C1 segment of cervical spinal cord (tissue), 14 donors: ENCODE results near the gene SCFD2.
"Not testable (repeated sequence)": the region's sequence is repeated elsewhere in the genome, so short reads cannot be mapped to it uniquely, and the experiment has no call there.

Experiments
- DNase-seq, 14 donors: peaks; one replicate each; lab custom pipeline; 2025; lab: John Stamatoyannopoulos, UW

SCFD2 gene

DNA sequence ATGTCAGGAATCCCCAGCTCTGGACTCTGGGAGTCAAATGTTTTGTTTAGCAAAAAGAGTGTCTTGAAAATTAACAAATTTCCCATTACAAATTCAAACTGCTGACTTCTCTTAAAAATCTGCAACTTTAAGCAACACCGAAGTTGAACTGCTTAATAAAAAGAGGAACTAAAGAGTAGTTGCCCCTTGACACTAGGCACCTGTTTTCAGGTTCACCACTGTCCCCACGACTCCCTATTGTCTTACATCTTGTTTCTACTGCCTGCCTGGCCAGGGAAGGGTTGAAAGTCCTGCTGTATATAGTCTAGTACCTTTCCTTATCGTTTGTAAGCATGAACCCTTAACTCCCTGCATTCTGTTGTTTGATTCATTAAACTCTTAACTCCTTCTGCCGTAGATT is 173.9 kb downstream of the SCFD2 start:
- no peak for DNase-seq

DNA sequence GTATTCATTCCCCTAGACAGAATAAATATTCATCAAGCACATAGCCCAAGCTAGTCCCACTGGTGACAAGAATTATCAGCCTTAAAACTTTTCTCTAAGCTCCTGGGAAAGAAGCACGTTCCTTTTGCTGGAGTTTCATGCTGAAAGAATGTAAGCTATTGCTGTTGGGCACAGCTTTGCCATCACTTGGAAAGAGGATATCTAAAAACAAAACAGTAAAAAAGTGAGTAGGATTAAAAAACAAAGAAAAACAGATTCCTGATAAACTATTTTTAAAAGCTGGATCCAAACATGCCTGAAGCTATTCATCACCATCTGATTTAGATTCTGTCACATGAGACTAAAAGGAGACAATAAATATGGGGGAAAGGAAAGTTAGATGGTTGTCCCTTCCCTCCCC is 176.8 kb downstream of the SCFD2 start:
- DNase-seq, result no peak

DNA sequence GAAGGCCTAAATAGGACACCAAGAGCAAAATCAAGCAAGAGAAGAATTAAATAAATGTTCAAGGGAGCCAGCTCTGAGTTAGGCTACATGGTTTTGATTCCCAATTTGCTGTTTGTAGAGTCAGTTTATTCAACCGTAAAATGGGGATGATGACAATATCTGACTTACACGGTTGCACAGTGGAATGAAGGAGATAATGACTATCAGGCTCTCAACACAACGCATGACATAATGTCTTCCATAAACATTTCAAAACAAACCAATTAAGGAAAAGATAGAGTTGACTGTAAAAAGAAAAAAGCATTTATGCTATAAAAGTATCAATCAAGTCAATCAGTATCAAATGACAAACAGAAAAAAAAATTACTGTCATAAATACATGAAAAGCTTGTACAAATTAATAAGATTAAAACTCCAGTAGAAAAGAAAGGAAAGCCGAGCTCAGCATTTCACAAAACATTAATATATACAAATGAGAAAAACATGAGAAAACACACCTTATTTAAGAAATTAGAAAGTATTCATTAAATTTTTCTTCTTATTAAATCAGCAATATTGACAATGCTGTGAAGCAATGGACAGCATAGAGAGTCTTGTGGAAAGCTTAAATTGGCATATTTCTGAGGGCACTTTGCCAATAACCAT is 179.0 kb downstream of the SCFD2 start:
- no peak for DNase-seq

DNA sequence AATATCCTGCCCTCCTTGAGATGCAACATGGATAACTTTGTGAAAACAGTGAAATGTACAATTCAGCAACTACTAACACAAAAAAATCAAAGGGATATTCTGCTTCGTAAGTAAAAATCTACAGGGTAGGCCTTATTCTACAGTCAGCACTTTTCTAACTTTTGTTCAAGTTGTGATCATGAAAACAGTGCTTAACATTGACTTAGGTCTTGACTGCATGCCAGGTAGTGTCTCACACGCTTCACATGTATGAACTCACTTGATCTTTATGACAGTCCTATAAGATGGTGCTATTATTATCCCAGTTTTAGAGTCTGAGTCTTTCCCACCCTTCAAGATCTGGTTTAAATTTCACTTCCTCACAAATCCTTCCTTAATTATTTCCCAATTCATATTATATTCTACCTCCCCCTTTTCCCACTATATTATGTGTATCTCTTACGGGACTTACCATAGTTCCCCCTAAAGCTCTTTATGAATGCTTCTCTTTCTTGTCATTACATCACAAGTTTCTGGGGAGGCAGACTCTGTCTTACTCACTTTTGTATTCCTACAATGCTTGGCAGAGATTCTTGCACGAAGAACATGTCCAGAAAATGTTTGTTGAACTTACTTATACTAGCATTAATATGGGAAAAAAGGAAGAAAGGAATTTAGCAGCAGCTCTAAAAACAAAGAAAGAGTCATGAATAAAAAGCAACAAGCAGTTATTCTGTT is 179.8 kb downstream of the SCFD2 start:
- DNase-seq, result no peak

DNA sequence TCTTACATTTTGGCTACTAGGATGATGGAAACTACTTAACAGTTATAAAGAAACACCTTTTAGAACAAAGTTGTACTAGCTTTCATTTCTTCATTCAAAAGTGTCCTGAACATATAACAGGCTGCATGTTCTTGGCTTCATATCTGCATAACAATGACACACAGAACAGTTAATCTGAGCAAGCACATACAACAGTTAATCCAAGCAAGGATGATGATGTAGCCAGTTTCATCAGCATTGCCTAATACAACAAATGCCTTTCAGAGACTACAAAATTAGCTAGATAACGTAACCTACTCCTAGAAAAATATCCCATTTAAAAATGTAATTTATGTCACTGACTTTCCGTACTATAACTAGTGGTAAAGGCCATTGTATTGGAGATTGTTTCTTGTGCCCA is 182.1 kb downstream of the SCFD2 start:
- no peak for DNase-seq

DNA sequence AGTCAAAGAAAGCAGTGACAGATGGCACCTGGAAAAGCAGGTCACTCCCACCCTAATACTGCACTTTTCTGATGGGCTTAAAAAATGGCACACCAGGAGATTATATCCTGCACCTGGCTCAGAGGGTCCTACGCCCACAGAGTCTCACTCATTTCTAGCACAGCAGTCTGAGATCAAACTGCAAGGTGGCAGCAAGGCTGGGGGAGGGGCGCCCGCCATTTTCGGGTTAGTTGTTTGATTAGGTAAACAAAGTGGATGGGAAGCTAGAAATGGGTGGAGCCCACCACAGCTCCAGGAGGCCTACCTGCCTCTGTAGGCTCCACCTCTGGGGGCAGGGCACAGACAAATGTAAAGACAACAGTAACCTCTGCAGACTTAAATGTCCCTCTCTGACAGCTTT is 188.1 kb downstream of the SCFD2 start:
- not testable (repeated sequence) for DNase-seq

DNA sequence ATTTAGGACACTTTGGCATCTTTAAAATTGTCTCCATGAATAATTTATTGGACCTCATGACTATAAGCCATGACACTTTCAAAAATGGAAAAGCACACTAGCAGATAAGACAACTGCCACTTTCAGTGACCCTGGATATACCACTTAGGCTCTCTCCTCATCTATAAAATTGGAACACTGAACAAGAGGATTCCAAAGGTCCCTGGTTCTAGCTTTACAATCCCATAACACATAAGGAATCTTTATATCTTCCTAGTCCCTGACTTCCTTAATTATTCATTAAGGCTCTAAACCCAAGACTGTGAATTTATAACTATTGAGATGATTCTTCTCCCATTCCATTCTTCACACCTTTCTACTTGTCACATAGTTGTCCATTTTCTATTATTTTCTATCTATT is 190.2 kb downstream of the SCFD2 start:
- DNase-seq, result no peak

DNA sequence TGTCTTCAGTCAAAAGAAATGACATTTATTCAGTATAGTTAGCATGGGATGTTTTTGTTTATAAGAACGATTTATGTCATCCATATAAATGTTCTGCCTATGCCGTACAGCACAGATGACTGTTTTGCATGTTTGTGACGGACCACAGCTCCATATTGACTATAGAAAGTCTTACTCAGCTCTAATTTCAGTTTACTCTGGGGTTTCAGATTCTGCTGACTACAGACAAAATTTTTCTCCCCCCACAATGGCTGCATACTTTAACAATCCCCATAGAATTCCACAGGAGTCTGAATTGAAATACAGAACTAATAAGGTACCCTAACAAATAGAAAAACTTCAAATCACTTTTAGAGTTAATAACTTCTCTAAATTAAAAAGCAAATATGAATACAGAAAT is 191.0 kb downstream of the SCFD2 start:
- DNase-seq, result no peak

DNA sequence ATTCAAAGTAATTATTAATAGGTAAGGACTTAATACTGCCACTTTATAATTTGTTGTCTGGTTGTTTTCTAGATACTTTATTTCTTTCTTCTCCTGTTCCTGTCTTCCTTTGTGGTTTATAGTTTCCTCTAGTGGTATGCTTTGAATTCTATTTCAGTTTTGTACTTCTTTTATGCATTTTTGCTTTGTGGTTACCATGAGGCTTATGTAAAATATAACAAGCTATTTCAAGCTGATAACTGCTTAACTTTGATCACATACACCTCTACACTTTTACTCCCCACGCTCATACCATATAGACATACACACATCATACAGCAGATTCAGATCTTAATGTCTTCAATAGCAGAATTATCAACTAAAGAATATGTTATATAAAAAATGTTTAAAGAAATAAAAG is 192.3 kb downstream of the SCFD2 start:
- no peak for DNase-seq

DNA sequence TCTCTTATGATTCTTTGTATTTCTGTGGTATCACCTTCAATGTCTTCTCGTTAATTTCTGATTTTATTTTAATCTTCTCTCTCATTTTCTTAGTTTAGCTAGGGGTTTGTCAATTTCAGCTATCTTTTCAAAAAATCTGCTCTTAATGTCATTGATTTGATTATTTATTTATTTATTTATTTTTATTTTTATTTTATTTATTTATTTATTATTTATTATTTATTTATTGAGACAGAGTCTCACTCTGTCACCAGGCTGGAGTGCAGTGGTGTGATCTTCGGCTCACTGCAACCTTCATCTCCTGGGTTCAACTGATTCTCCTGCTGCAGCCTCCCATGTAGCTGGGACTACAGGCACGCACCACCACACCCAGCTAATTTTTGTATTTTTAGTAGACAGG is 194.1 kb downstream of the SCFD2 start:
- DNase-seq, result no peak

DNA sequence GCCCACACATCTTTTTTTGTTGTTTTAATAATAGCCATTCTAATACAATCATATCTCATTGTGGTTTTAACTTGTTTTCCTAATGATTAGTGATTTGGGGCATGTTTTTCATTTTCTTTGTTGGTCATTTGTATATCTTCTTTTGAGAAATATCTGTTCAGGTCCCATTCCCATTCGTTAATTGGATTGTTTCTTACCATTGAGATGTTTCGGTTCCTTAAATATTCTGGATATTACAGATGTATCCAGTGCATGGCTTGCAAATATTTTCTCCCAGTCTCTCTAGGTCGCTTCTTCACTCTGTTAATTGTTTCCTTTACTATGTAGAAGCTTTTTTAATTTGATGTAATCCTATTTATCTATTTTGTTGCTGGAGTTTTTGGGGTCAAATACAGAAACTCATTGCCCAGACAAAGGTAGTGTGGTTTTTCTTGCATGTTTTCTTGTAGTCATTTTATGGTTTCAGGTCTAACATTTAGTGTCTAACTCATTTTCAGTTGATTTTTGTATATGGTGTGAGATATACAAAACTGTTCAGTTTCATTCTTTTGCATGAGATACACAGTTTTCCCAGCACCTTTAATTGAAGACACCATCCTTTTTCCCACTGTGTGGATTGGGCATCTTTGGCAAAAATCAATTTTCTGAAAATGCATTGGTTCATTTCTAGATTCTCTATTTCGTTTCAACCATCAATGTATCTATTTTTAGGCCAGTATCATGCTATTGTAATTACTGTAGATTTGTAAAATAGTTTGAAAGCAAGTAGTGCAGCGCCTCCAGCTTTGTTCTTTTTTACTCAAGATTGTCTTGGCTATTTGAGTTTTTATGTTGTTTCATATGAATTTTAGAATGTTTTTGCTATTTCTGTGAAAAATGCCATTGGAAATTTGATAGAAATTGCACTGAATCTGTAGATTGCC is 195.9 kb downstream of the SCFD2 start:
- no peak for DNase-seq

DNA sequence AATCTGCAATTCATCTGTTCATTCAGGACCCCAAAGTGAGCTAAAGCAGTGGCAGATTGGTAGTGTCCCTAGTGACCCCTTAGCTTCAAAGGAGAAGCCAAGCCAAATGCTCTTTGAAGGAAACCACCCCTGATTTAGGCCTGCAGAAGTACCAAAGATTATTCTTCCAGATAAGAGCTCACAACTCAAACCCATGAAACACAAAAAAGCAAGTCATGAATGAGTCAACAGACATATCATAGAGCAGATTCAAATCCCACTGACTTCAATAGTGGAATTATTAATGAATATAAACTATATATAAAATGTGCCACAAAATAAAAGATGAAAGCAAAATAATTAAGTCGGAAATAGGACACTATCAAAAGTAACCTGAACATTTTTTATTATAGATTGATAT is 197.6 kb downstream of the SCFD2 start:
- DNase-seq, result no peak

DNA sequence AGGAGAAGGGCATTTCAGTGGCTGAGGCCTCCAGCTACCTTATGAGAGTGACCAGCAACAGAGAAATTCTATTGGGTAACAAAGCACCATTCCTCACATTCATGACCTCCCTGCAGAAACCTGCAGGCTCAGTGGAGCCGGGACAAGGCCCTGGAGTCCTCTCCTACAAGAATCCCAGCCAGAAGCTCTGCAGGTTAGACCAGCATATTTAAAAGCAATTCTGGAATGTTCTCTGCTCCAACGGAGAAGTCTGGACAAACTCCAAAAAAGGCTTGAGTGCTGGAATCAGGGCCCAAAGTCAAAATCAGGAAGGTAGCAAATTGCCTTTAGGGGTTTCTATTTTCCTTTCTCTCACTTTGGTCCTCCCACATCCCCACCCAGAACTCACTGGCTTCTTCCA is 202.9 kb downstream of the SCFD2 start:
- no peak for DNase-seq

DNA sequence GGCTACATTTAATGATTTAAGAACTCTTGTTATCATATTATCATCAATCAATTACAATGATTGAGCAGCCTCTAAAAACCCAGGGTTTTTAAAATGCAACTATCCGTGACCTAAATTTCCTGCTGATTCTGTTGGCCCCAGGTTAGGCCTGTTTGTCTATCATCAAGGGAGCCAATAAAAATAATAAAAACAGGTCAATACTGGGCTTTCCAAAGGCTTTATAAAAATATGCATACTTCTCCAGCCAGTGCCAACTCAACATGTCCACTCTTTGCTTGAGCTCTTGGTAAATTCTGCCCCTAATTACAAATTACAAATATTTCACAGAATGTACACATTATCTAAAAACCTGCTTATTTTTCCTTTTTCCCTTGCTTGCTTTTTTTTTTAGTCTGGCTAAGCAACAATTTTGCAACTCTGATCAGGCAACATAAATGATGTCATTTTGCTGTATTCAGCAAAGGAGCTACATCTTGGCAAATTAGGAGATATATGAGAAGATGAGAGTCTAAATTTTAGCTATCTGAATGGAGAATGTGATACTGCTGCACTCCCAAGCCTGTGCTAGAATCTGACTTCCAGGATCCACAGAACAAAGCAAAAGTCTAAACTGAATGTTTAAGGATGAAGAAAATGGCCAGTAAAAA is 204.0 kb downstream of the SCFD2 start:
- no peak for DNase-seq

DNA sequence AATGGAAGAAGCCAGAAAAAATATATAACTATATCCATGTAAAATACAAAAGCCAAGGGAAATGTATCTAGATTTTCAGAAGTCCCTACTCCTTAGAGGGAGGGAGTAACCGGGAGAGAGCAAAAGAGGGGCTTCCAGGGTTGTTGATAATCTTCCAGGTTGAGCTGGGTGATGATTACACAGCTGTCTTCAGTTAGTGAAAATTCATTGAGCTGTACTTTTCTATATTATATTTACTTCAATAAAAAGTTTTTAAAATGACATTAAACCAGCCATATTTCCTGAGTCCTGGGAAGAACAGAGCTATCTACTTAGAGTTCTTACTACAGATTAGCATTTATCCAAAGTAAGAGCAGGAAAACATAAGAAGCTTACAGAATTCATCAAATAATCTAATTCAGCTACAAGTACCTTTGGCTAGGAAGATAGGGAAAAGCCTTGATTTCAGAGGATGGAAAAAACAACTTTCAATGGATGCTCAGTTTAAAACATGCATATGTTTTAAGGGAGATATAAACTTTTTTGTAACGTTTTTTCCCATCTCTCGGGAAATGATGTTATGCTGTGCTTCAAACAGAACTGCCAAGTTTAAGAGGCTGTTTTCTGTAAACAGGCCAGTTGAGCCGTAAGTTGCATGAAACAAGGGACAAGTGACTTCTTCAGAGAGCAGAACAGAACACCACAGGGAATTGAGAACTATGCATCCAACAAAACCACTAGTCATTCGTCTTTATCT is 204.6 kb downstream of the SCFD2 start:
- no peak for DNase-seq

DNA sequence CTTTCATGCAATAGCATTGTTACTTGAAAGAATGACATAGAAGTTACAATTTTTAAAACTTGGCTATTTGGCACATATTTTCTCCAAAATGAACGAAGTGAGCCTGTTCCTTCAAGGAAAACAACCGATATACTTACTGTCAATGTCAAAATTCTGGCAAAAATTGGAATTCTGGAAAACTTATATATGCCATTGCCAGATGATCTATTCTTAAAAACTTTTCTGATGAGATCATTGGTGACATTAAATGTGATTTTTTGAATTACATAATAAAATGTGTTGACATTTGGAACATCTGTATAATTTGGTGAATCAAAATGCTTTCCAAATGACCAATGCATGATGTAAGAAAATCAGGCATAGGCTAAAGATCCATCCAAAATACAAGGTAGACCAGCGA is 209.0 kb downstream of the SCFD2 start:
- DNase-seq, result no peak

DNA sequence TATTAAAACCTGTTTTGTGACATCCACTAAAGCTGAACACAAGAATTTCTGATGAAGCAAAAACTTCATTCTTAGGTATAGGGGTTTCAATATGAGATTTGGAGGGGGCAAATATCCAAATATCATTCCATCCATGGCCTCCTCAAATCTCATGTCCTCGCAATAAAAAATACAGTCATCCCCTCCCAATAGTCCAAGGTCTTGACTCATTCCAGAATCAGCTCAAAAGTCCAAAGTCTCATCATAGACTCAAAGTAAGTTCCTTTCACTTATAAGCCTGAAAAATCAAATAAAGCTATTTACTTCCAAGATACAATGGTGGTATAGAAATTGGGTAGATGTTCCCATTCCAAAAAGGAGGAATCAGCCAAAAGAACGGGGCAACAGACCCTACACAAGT is 213.4 kb downstream of the SCFD2 start:
- no peak for DNase-seq

DNA sequence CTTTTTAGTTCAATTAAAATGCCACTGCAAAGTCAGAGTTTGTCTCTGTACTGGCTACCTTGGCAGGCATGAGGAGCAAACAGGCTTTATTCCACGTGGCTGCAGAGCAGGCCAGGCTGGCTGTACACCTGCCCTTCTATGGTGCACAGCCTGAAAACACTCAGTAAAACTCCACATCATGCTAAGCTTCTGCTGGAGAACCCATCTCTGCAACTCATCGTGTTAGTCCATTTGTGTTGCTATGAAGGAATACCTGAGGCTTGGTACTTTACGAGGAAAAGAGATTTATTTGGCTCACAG is 214.4 kb downstream of the SCFD2 start:
- no peak for DNase-seq

DNA sequence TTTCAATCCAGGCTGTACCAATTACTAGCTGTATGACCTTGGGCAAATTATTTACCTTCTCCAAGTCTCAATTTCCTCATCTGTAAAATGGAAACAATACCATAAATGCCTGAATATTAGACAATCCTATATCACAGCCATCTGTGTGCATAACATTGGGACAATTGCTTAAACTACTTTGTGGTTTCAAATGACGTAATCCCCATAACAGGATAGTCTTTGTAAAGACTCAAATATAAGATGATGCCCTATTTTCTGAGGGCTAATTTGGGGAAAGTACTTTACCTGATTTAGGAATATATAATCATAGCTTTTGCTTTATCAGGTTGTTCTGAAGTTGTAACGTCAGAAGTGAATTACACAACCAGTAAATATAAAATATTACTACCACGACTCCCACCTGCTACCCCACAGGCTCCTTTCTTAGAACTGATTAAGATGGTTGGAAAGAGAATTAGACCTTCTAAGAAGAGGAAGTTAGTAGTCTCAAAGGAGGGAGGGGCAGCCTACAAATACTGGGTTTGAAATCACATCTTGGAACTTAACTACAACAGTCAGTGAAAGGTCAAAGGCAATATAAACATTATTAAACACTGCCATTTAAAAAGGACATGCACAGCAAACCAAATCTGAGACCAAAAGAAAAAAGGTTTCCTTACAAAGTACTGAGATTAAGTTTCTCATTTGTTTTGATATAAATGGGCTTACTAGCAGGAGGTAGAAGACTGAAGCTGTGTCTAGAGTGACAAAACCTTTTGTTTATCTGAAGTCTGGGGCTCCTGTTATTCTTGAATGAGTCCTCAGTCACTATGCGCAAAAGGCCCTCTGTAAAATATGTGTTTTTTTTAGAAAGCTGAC is 215.0 kb downstream of the SCFD2 start:
- no peak for DNase-seq

DNA sequence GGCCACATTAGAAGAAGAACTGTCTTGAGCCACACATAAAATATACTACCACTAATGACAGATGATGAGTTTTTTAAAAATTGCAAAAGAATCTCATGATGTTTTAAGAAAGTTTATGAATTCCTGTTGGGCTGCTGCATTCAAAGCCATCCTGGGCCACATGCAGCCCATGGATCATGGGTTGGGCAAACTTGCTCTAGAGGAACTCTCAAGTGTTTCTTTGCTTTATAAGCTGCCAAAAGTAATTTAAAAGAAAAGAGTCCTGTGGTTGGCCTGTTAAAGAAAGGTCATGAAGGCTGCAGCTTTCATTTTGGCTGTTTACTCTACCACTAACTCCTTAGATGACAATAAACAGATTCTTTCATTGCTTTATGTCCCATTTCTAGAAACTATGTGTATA is 218.2 kb downstream of the SCFD2 start:
- DNase-seq, result no peak

DNA sequence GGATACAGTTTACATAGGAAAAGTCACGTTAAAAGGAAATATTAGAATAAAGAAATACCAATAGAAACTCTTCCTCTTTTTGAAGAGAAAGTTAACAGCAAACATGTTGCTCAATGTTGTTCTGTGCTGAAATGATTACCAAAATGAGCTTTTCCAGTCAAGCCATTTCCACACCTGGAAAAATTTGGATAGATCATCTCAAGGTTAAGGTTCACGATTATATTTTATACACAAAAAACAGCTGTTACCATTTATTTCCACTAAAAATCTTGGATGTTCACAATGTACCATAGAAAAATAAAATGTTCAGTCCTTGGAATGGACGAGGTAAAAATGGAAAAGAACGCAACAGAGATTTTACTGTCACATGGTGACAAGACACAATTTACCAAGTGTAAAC is 218.7 kb downstream of the SCFD2 start:
- DNase-seq, result no peak
